Hepatocyte (in vitro differentiated cells): ENCODE results near the gene FRY.

Experiments
- CTCF ChIP-seq: fragments of 200-600 bp; sonication (generic); IDR thresholded peaks from 2 replicates; pipeline ENCODE4 v1.5.1; 2016; ENCODE audit warnings: antibody characterized with exemption, mild to moderate bottlenecking; ENCODE audit not compliant: poor library complexity
- EZH2 ChIP-seq: fragments of 200-600 bp; sonication (generic); IDR thresholded peaks from 2 replicates; pipeline ENCODE4 v1.6.1; 2016; ENCODE audit warnings: antibody characterized with exemption, mild to moderate bottlenecking, borderline replicate concordance
- EZH2phosphoT487 ChIP-seq: fragments of 200-600 bp; sonication (generic); IDR thresholded peaks from one replicate; pipeline ENCODE4 v1.6.1; 2018; ENCODE audit warnings: antibody characterized with exemption, mild to moderate bottlenecking, low read depth, moderate library complexity; ENCODE audit not compliant: unreplicated experiment, severe bottlenecking

- TF ChIP-seq CTCF (no peak), EZH2 (no peak), EZH2phosphoT487 (no peak)
Measured at GRCh38 chr13:32265726-32266125, 234.2 kb downstream of the FRY start.
